ENCODE measurements around the gene TLCD4.

GRCh38 chr1:95119273-95119672, 2.1 kb downstream of the TLCD4 start:
- TF ChIP-seq REST (IDR thresholded peaks at IDR 0.05; ENCODE audit: insufficient read depth in 1 of 2, low read depth in 2 of 2, low read length in 2 of 2) (no peak), SIN3A (IDR thresholded peaks at IDR 0.05; ENCODE audit: borderline replicate concordance, insufficient read depth, low read length) (no peak), POLR2AphosphoS5 (IDR thresholded peaks at IDR 0.05; ENCODE audit: low read depth, low read length) (no peak), TAF1 (IDR thresholded peaks at IDR 0.05; ENCODE audit: borderline replicate concordance, insufficient read depth, low read length) (no peak), FOXP2 (optimal IDR thresholded peaks at IDR 0.05; ENCODE audit: borderline replicate concordance, extremely low read depth, extremely low read length, insufficient read depth) (no peak)

All from PFSK-1 (cell line).